Mesenchymal stem cell (in vitro differentiated cells and primary cell): ENCODE data around the gene RBBP8NL.

Experiments used
- DNase-seq: peaks from one replicate; pipeline ENCODE4 v3.0.0-alpha.2; 2013
- H2AFZ ChIP-seq: one replicate; pipeline ENCODE4 v1.6.1; 2013; ENCODE audit warnings: low read depth, mild to moderate bottlenecking, control low read depth, inconsistent platforms, low read length, moderate library complexity
- H2AK5ac ChIP-seq: 2 replicates; pipeline ENCODE4 v1.6.1; 2013; ENCODE audit warnings: low read length, moderate library complexity, mild to moderate bottlenecking, inconsistent platforms; ENCODE audit not compliant: severe bottlenecking
- H2BK120ac ChIP-seq: one replicate; pipeline ENCODE4 v1.6.1; 2013; ENCODE audit warnings: low read depth, mild to moderate bottlenecking, inconsistent platforms, low read length, moderate library complexity
- H2BK12ac ChIP-seq, 2 experiments: one replicate each; pipeline ENCODE4 v1.6.1; 2013; ENCODE audit warnings: inconsistent platforms in 2 of 2, low read length in 2 of 2, mild to moderate bottlenecking in 2 of 2, moderate library complexity in 2 of 2, control low read depth in 1 of 2
- H2BK15ac ChIP-seq: one replicate; pipeline ENCODE4 v1.6.1; 2013; ENCODE audit warnings: mild to moderate bottlenecking, low read depth, inconsistent platforms; ENCODE audit not compliant: poor library complexity, severe bottlenecking
- H2BK5ac ChIP-seq: 2 replicates; pipeline ENCODE4 v1.6.1; 2013; ENCODE audit warnings: low read depth, mild to moderate bottlenecking, low read length, control low read depth, inconsistent platforms; ENCODE audit not compliant: poor library complexity, severe bottlenecking
- H3K14ac ChIP-seq, 2 experiments: one replicate each; pipeline ENCODE4 v1.6.1; 2013; ENCODE audit warnings: inconsistent platforms in 2 of 2, low read length in 2 of 2, control low read depth in 1 of 2, mild to moderate bottlenecking in 1 of 2, moderate library complexity in 1 of 2
- H3K18ac ChIP-seq, 2 experiments: one replicate each; pipeline ENCODE4 v1.6.1; 2013; ENCODE audit warnings: inconsistent platforms in 2 of 2, low read length in 2 of 2, control low read depth in 1 of 2, low read depth in 1 of 2, mild to moderate bottlenecking in 1 of 2
- H3K23ac ChIP-seq, 2 experiments: one replicate each; pipeline ENCODE4 v1.6.1; 2013; ENCODE audit warnings: inconsistent platforms in 2 of 2, low read length in 2 of 2, mild to moderate bottlenecking in 2 of 2, moderate library complexity in 2 of 2, control low read depth in 1 of 2
- H3K27ac ChIP-seq: 2 replicates; pipeline ENCODE4 v1.5.1; 2013; ENCODE audit warnings: mild to moderate bottlenecking, moderate library complexity, low read length, control low read depth, inconsistent platforms; ENCODE audit not compliant: poor library complexity, severe bottlenecking
- H3K27me3 ChIP-seq, 2 experiments: 2 replicates each; pipeline versions ENCODE4 v1.6.1 to v1.7.0; 2013; ENCODE audit warnings: low read length in 2 of 2, mild to moderate bottlenecking in 2 of 2, moderate library complexity in 2 of 2, control low read depth in 1 of 2, inconsistent platforms in 1 of 2; ENCODE audit not compliant: control insufficient read depth in 1 of 2, insufficient read depth in 1 of 2
- H3K36me3 ChIP-seq, 2 experiments: 2 replicates each; pipeline versions ENCODE4 v1.6.1 to v1.7.0; 2013; ENCODE audit warnings: low read length in 2 of 2, control low read depth in 1 of 2, inconsistent platforms in 1 of 2, low read depth in 1 of 2, mild to moderate bottlenecking in 1 of 2; ENCODE audit not compliant: insufficient read depth in 2 of 2, control insufficient read depth in 1 of 2
- H3K4ac ChIP-seq, 2 experiments: one replicate each; pipeline ENCODE4 v1.6.1; 2013; ENCODE audit warnings: inconsistent platforms in 2 of 2, low read length in 2 of 2, mild to moderate bottlenecking in 2 of 2, moderate library complexity in 2 of 2, control low read depth in 1 of 2, low read depth in 1 of 2
- H3K4me1 ChIP-seq: 2 replicates; pipeline ENCODE4 v1.6.1; 2013; ENCODE audit warnings: low read depth, low read length, control low read depth; ENCODE audit not compliant: control insufficient read depth, insufficient read depth
- H3K4me2 ChIP-seq: 2 replicates; pipeline ENCODE4 v1.6.1; 2013; ENCODE audit warnings: low read length, mild to moderate bottlenecking, inconsistent platforms; ENCODE audit not compliant: poor library complexity, severe bottlenecking
- H3K4me3 ChIP-seq, 2 experiments: 2 replicates each; pipeline versions ENCODE4 v1.5.1 to v1.7.0; 2013; ENCODE audit warnings: low read length in 2 of 2, mild to moderate bottlenecking in 2 of 2, control low read depth in 1 of 2, low read depth in 1 of 2; ENCODE audit not compliant: insufficient read depth in 1 of 2
- H3K79me1 ChIP-seq: replicated peaks from 2 replicates; pipeline ENCODE4 v1.6.1; 2013; ENCODE audit warnings: mild to moderate bottlenecking, control low read depth, low read length, inconsistent platforms; ENCODE audit not compliant: poor library complexity, severe bottlenecking
- H3K9ac ChIP-seq: 2 replicates; pipeline ENCODE4 v1.7.0; 2013; ENCODE audit warnings: mild to moderate bottlenecking, low read length, moderate library complexity
- H3K9me3 ChIP-seq: 2 replicates; pipeline ENCODE4 v1.7.0; 2013; ENCODE audit warnings: mild to moderate bottlenecking, low read length; ENCODE audit not compliant: control insufficient read depth
- H4K8ac ChIP-seq: one replicate; pipeline ENCODE4 v1.6.1; 2013; ENCODE audit warnings: inconsistent platforms, mild to moderate bottlenecking, low read length, moderate library complexity
- H4K91ac ChIP-seq: one replicate; pipeline ENCODE4 v1.6.1; 2013; ENCODE audit warnings: mild to moderate bottlenecking, low read length, inconsistent platforms
- WGBS: methylation state at CpG from one replicate; pipeline ENCODE4 v1.1.7; 2013; ENCODE audit warnings: mixed read lengths; 5-methylcytosine and 5-hydroxymethylcytosine counted together

The RBBP8NL gene

GRCh38 chr20:62410746-62411478, 16.4 kb downstream of the RBBP8NL start:
- Histone ChIP-seq H4K91ac (no peak overlapping the region), H3K9me3 (no peaks in the 10 kb centered on the region), H2AFZ (no peak overlapping the region), H3K4me1 (peaks cover 30% of the 10 kb centered on the region), H2AK5ac (no peak overlapping the region), H3K4ac (no peak overlapping the region), H3K27ac (no peak overlapping the region), H3K79me1 (peaks cover 6% of the 10 kb centered on the region), H3K18ac (no peak overlapping the region), H3K9ac (no peak overlapping the region), H2BK15ac (no peak overlapping the region), H3K36me3 (no peaks in the 10 kb centered on the region), H2BK12ac (no peak overlapping the region), H2BK5ac (no peak overlapping the region), H3K23ac (peak overlapping the region in 1 of 2 experiments; percentile 46), H3K14ac (no peak overlapping the region), H3K4me2 (no peak overlapping the region), H3K4me3 (no peak overlapping the region), H2BK120ac (no peak overlapping the region), H4K8ac (no peak overlapping the region), H3K27me3 (peaks cover 10 to 54% of the 10 kb centered on the region in 2 experiments)
- WGBS: 81% methylated on average over 19 of the region's 19 CpGs
- DNase-seq: no peak

GRCh38 chr20:62409931-62410745, 17.2 kb downstream of the RBBP8NL start:
- H3K79me1 ChIP-seq: peaks cover 12% of the 10 kb centered on the region
- H3K23ac ChIP-seq: no peak overlapping the region
- peak; percentile 30 for DNase-seq
- no peak overlapping the region for H3K4me2 ChIP-seq
- H3K18ac ChIP-seq: no peak overlapping the region
- no peaks in the 10 kb centered on the region for H3K9me3 ChIP-seq
- no peak overlapping the region for H3K27ac ChIP-seq
- H3K4me3 ChIP-seq: no peak overlapping the region
- H2BK15ac ChIP-seq: no peak overlapping the region
- H4K91ac ChIP-seq: no peak overlapping the region
- peaks cover 35% of the 10 kb centered on the region for H3K4me1 ChIP-seq
- H2AK5ac ChIP-seq: no peak overlapping the region
- no peak overlapping the region for H3K4ac ChIP-seq
- H2BK12ac ChIP-seq: no peak overlapping the region
- H3K27me3 ChIP-seq: peaks cover 7 to 49% of the 10 kb centered on the region in 2 experiments
- no peaks in the 10 kb centered on the region for H3K36me3 ChIP-seq
- no peak overlapping the region for H2AFZ ChIP-seq
- H4K8ac ChIP-seq: no peak overlapping the region
- WGBS: 18% methylated on average over 27 of the region's 30 CpGs
- no peak overlapping the region for H2BK5ac ChIP-seq
- no peak overlapping the region for H2BK120ac ChIP-seq
- H3K9ac ChIP-seq: no peak overlapping the region
- no peak overlapping the region for H3K14ac ChIP-seq

GRCh38 chr20:62409086-62409853, 18.1 kb downstream of the RBBP8NL start:
- Histone ChIP-seq H3K9me3 (no peaks in the 10 kb centered on the region), H3K4me1 (peaks cover 41% of the 10 kb centered on the region), H3K18ac (no peak overlapping the region), H3K79me1 (peaks cover 17% of the 10 kb centered on the region), H3K36me3 (peaks cover 0 to 7% of the 10 kb centered on the region in 2 experiments), H3K9ac (no peak overlapping the region), H3K27me3 (peaks cover 7 to 41% of the 10 kb centered on the region in 2 experiments), H3K23ac (no peak overlapping the region), H2BK5ac (no peak overlapping the region), H3K4me2 (no peak overlapping the region), H2BK12ac (no peak overlapping the region), H2BK120ac (no peak overlapping the region), H3K4me3 (no peak overlapping the region), H3K27ac (no peak overlapping the region), H3K4ac (no peak overlapping the region), H4K8ac (no peak overlapping the region), H4K91ac (no peak overlapping the region), H3K14ac (no peak overlapping the region), H2AFZ (no peak overlapping the region), H2BK15ac (no peak overlapping the region), H2AK5ac (no peak overlapping the region)
- WGBS: 86% methylated on average over 12 of the region's 12 CpGs
- DNase-seq: no peak

GRCh38 chr20:62408640-62409039, 18.7 kb downstream of the RBBP8NL start:
- no peak overlapping the region for H3K4ac ChIP-seq
- peaks cover 41% of the 10 kb centered on the region for H3K4me1 ChIP-seq
- H3K9ac ChIP-seq: no peak overlapping the region
- H2BK15ac ChIP-seq: no peak overlapping the region
- no peak overlapping the region for H3K4me3 ChIP-seq
- no peak overlapping the region for H2AK5ac ChIP-seq
- no peak for DNase-seq
- no peak overlapping the region for H2BK5ac ChIP-seq
- H3K23ac ChIP-seq: no peak overlapping the region
- H4K8ac ChIP-seq: no peak overlapping the region
- H3K79me1 ChIP-seq: peaks cover 18% of the 10 kb centered on the region
- no peak overlapping the region for H3K4me2 ChIP-seq
- H3K27ac ChIP-seq: no peak overlapping the region
- H3K27me3 ChIP-seq: peaks cover 7 to 41% of the 10 kb centered on the region in 2 experiments
- H3K9me3 ChIP-seq: no peaks in the 10 kb centered on the region
- H3K14ac ChIP-seq: no peak overlapping the region
- 72% methylated on average over 12 of the region's 12 CpGs for WGBS
- H2AFZ ChIP-seq: no peak overlapping the region
- peaks cover 0 to 11% of the 10 kb centered on the region in 2 experiments for H3K36me3 ChIP-seq
- H2BK12ac ChIP-seq: no peak overlapping the region
- no peak overlapping the region for H3K18ac ChIP-seq
- no peak overlapping the region for H4K91ac ChIP-seq
- no peak overlapping the region for H2BK120ac ChIP-seq
